Activated naive CD8-positive, alpha-beta T cell treated with anti-CD3 and anti-CD28 coated beads for 36 hours (primary cell): ENCODE results near the gene ZNF784. TPM values are rescaled to one million over a fixed set of nuclear protein-coding genes. Genes with fewer than 3 reads are reported as not detected.

Source experiments
- DNase-seq: peaks from one replicate; pipeline ENCODE4 v3.0.0; 2021
- H3K27ac Mint-ChIP-seq: one replicate; pipeline ENCODE4 v1.8.0; 2022; ENCODE audit warnings: mild to moderate bottlenecking, moderate library complexity, mixed read lengths
- H3K27me3 Mint-ChIP-seq: one replicate; pipeline ENCODE4 v1.8.0; 2022; ENCODE audit warnings: mild to moderate bottlenecking, mixed read lengths
- H3K36me3 Mint-ChIP-seq: one replicate; pipeline ENCODE4 v1.8.0; 2021; ENCODE audit warnings: mild to moderate bottlenecking, mixed read lengths
- H3K4me1 Mint-ChIP-seq: one replicate; pipeline ENCODE4 v1.8.0; 2021; ENCODE audit warnings: mixed read lengths
- H3K4me3 Mint-ChIP-seq: one replicate; pipeline ENCODE4 v1.8.0; 2022; ENCODE audit warnings: mild to moderate bottlenecking, moderate library complexity, mixed read lengths
- H3K9me3 Mint-ChIP-seq: one replicate; pipeline ENCODE4 v1.8.0; 2022; ENCODE audit warnings: mixed read lengths
- total RNA-seq, 2 experiments: library from RNA; stranded (reverse); gene quantifications; one replicate each; pipeline ENCODE4 v1.2.3, GENCODE V29; 2021

The ZNF784 gene
- total RNA-seq, 2 experiments from 2014 or later: 3.7 to 3.9 TPM

GRCh38 chr19:55611983-55612645 is 12.3 kb downstream of the ZNF784 start:
- Mint-ChIP-seq H3K9me3 (no peaks in the 10 kb centered on the region), H3K4me3 (no peak overlapping the region), H3K36me3 (peaks cover 24% of the 10 kb centered on the region), H3K27me3 (no peaks in the 10 kb centered on the region), H3K27ac (no peak overlapping the region), H3K4me1 (peaks cover 29% of the 10 kb centered on the region)
- DNase-seq: no peak

DNA sequence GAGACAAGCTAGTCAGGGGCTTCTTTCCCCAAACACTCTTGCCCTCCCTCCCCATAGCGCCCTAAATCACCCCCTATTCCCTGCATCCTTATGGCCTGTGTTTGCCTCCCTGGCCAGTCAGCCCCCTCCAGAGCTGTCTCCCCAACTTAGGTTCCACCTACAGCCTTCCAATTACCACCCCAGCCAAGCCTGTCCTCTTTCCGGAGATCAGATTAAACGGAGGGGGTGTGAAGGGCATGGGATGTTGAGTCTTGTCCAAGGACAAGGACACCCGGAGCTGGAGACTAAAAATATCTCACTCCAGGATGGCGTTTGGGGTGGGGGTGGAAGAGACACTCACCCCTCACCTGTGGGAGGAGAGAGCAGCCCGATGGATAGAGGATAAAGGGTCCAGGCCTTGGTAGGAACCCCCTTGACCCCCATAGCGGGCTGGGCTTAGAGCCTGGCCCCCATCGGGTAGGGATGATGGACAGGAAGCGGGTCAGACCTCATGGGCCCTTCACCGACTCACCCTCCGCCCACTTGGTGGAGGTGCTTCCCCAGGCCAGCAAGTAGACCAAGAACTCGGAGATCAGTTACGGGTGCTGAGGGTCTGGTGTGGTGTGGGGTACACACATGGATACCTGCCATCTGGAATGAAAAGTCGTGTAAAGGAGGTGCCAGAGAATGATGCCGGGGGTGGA is 12.9 kb downstream of the ZNF784 start:
- no peak for DNase-seq

GRCh38 chr19:55609326-55609725 is 15.0 kb downstream of the ZNF784 start:
- Mint-ChIP-seq H3K27ac (peak overlapping the region; percentile 17), H3K4me1 (peaks cover 46% of the 10 kb centered on the region), H3K4me3 (no peak overlapping the region), H3K27me3 (no peaks in the 10 kb centered on the region), H3K9me3 (no peaks in the 10 kb centered on the region), H3K36me3 (peaks cover 25% of the 10 kb centered on the region)
- no peak for DNase-seq

More for the DNA sequence above, 12.9 kb downstream of the ZNF784 start:
- Mint-ChIP-seq H3K4me3 (no peak overlapping the region), H3K27ac (no peak overlapping the region), H3K36me3 (peaks cover 24% of the 10 kb centered on the region), H3K27me3 (no peaks in the 10 kb centered on the region), H3K4me1 (peaks cover 36% of the 10 kb centered on the region), H3K9me3 (no peaks in the 10 kb centered on the region)

DNA sequence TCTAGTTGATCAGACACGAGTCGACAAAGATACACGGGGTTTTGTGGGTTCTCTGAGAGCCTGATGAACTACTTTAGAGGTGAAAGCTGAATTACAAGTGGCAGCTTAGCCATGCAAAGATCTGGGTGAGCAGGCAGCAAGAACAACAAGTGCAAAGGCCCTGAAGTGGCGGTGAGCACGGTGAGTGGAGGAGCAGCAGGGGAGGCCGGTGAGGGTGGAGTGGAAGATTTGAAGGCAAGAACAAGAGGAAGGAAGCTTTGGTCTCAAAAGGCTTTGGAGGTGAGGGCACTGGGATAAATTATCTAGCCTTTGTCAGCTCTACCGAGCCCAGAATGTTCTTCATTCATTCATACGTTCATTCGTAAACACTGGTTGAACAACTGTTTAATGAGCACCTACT is 17.5 kb downstream of the ZNF784 start:
- Mint-ChIP-seq H3K4me3 (peak overlapping the region; percentile 92), H3K36me3 (peaks cover 27% of the 10 kb centered on the region), H3K27me3 (no peaks in the 10 kb centered on the region), H3K4me1 (peaks cover 50% of the 10 kb centered on the region), H3K27ac (peak overlapping the region; percentile 92), H3K9me3 (no peaks in the 10 kb centered on the region)
- no peak for DNase-seq

DNA sequence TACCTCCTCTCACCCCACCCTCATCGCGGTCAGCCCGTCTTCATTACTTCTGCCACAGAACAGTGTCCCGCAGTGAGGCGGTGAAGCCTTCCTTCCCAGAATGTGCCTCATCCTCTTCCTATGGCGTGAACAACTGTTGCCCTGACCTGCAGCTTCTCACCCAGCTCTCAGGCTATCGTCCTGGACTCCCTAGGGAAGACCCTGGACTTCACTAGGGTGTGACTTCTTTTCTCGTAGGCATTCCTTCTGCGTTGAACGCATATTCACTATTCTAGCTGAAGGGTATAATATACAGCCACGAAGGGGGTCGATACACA is 17.9 kb downstream of the ZNF784 start:
- H3K36me3 Mint-ChIP-seq: peaks cover 27% of the 10 kb centered on the region

GRCh38 chr19:55605637-55606470 is 18.5 kb downstream of the ZNF784 start, which contains the start of gene ZNF865:
ZNF865 (plus strand) TSS chr19:55605647; CDS start chr19:55613619, 7,972 bp downstream.
- H3K4me3 Mint-ChIP-seq: peak within 1 kb of the TSS; percentile 92
- peak; percentile 69 for DNase-seq
- no peaks in the 10 kb centered on the region for H3K9me3 Mint-ChIP-seq
- peak within 1 kb of the TSS; percentile 96 for H3K27ac Mint-ChIP-seq
- peaks cover 27% of the 10 kb centered on the region for H3K36me3 Mint-ChIP-seq
- peaks cover 47% of the 10 kb centered on the region for H3K4me1 Mint-ChIP-seq
- no peaks in the 10 kb centered on the region for H3K27me3 Mint-ChIP-seq

More for the DNA sequence above, 17.9 kb downstream of the ZNF784 start:
- H3K27ac Mint-ChIP-seq: peak overlapping the region; percentile 92
- H3K4me1 Mint-ChIP-seq: peaks cover 48% of the 10 kb centered on the region
- peak overlapping the region; percentile 92 for H3K4me3 Mint-ChIP-seq
- no peaks in the 10 kb centered on the region for H3K9me3 Mint-ChIP-seq
- no peaks in the 10 kb centered on the region for H3K27me3 Mint-ChIP-seq
- DNase-seq: no peak

DNA sequence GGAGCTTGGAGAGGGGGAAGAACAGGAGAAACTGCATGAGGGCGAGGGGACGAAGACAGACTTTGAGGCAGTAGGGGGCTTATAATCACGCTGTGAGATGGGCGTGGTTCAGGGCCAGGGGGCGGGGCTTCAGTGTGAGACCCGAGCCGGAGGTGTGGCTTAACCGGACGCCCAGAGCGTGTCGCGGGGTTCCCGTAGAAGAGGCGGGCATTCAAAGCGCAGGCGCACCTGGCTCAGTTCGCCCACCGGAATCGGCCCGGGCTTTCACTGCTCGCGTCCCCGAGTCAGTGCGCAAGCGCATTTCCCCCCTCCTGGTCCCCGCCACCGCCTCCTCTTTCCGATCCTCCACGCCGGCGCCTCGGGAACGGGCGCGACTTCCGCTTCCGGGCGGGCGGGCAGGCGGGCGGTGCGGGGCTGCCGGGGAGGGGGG is 19.1 kb downstream of the ZNF784 start:
- no peaks in the 10 kb centered on the region for H3K27me3 Mint-ChIP-seq
- peaks cover 43% of the 10 kb centered on the region for H3K4me1 Mint-ChIP-seq
- peak overlapping the region; percentile 88 for H3K4me3 Mint-ChIP-seq
- DNase-seq: peak; percentile 100
- peak overlapping the region; percentile 96 for H3K27ac Mint-ChIP-seq
- peaks cover 27% of the 10 kb centered on the region for H3K36me3 Mint-ChIP-seq
- H3K9me3 Mint-ChIP-seq: no peaks in the 10 kb centered on the region

GRCh38 chr19:55603581-55604292 is 20.6 kb downstream of the ZNF784 start:
- no peaks in the 10 kb centered on the region for H3K27me3 Mint-ChIP-seq
- DNase-seq: no peak
- H3K4me3 Mint-ChIP-seq: peak overlapping the region; percentile 88
- peaks cover 20% of the 10 kb centered on the region for H3K36me3 Mint-ChIP-seq
- peaks cover 1% of the 10 kb centered on the region for H3K9me3 Mint-ChIP-seq
- peaks cover 38% of the 10 kb centered on the region for H3K4me1 Mint-ChIP-seq
- H3K27ac Mint-ChIP-seq: peak overlapping the region; percentile 96

DNA sequence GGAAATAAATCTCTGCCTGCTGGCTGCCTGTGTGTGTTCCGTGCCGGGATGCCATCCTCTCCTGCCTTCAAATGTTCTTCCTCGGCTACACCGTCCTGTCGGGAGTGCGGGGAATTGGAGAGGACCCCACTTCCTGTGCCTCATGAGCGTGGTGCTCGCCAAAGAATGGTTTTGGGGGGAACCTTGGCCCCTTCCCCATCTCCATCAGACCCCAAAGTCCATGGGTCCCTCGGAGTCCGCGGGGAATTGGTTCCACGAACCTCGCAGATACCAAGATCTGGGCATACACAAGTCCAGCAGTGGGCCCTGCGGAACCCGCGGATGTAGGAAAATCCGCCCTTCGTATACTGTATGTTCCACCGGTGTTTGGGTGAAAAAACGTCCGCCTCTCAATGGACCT is 21.3 kb downstream of the ZNF784 start:
- Mint-ChIP-seq H3K27ac (peak overlapping the region; percentile 57), H3K36me3 (peaks cover 20% of the 10 kb centered on the region), H3K4me3 (no peak overlapping the region), H3K27me3 (no peaks in the 10 kb centered on the region), H3K9me3 (peaks cover 3% of the 10 kb centered on the region), H3K4me1 (peaks cover 39% of the 10 kb centered on the region)
- no peak for DNase-seq

DNA sequence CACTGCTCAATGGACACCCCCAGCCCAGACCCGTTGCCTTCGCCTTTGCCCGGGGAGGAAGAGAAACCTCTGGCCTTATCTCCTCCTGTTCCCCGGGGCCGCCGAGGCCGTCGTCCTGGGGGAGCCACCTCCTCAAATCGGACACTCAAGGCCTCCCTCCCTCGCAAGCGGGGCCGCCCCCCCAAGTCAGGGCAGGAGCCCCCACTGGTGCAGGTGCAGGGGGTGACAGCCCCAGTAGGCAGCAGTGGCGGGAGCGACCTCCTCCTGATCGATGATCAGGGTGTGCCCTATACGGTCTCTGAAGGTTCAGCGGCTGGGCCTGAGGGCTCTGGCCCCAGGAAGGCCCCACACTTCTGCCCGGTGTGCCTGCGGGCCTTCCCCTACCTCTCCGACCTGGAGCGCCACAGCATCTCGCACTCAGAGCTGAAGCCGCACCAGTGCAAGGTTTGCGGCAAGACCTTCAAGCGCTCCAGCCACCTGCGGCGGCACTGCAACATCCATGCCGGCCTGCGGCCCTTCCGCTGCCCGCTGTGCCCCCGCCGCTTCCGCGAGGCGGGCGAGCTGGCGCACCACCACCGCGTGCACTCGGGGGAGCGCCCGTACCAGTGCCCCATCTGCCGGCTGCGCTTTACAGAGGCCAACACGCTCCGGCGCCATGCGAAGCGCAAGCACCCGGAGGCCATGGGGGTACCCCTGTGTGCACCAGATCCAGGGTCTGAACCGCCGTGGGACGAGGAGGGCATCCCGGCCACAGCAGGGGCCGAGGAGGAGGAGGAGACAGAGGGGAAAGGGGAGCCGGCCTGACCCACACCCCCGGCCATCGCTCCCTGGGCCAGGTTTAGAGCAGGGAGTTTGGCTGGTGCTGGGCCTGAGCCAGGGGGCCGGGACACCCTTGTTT is 22.0 kb downstream of the ZNF784 start:
- Mint-ChIP-seq H3K36me3 (peaks cover 18% of the 10 kb centered on the region), H3K9me3 (peaks cover 3% of the 10 kb centered on the region), H3K27me3 (no peaks in the 10 kb centered on the region), H3K4me3 (no peak overlapping the region), H3K4me1 (peaks cover 36% of the 10 kb centered on the region), H3K27ac (no peak overlapping the region)
- DNase-seq: no peak

DNA sequence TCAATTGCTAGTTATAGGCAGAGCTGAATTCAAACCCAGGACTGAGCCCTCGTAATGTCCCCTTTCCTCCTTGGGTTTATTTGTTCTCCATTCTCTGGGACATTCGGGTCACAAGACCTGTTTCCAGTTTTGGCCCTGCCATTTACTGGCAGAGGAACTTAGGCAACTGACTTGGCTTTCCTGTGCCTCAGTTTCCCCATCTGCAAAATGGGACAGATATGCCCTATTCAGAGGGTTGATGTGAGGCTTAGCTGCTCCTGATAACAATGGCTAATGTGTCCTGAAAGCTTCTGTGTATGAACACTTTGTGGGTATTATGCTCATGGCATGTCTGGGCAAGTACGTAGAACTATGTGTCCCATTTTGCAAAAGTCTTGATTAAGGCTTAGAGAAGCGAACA is 23.3 kb downstream of the ZNF784 start:
- DNase-seq: no peak
- no peaks in the 10 kb centered on the region for H3K27me3 Mint-ChIP-seq
- peaks cover 26% of the 10 kb centered on the region for H3K4me1 Mint-ChIP-seq
- peaks cover 25% of the 10 kb centered on the region for H3K36me3 Mint-ChIP-seq
- H3K9me3 Mint-ChIP-seq: peaks cover 3% of the 10 kb centered on the region
- H3K4me3 Mint-ChIP-seq: peak overlapping the region; percentile 80
- peak overlapping the region; percentile 73 for H3K27ac Mint-ChIP-seq

GRCh38 chr19:55600662-55601028 is 23.7 kb downstream of the ZNF784 start:
- peaks cover 29% of the 10 kb centered on the region for H3K36me3 Mint-ChIP-seq
- H3K27ac Mint-ChIP-seq: peak overlapping the region; percentile 73
- H3K4me3 Mint-ChIP-seq: peak overlapping the region; percentile 80
- no peak for DNase-seq
- no peaks in the 10 kb centered on the region for H3K27me3 Mint-ChIP-seq
- peaks cover 25% of the 10 kb centered on the region for H3K4me1 Mint-ChIP-seq
- peaks cover 3% of the 10 kb centered on the region for H3K9me3 Mint-ChIP-seq

DNA sequence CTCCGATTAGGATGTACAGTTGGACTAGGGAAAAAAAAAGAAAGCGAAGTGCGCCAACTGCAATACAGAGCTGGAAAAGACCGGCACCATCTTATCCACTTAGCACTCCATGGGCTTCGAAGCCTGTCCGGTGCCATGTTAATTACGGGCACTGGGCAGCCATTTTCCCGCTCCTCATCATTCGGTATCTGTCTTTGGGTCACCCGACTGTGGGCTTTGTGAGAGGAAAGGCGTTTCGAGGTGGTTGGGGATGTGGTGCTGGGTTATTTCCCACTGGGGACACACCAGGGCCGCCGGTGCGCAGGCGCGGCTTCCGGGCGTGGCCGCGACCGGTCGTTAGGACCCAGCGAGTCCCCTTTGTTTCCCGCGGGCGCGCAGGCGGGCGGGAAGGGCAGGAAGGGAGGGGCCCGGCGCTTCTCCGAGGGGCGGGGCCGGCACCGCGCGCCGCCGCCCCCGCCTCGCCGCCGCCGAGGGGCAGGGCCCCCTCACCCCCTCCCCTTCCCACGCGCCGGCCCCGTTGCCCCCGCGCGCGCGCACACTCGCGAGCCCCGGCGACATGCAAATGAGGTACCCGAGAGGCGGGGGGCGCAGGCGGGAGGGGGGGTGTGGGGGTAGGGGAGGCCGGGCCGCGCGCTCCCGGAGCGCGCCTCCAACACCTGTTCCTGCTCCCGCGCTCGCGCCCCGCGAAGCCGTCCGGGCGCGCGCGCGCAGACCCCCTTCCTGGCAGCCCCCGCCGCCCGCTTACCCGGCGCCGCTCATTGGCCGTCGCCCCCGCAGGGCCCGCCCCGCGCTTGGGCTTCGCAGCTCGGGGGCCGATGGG is 24.3 kb downstream of the ZNF784 start, which contains the start of gene ZNF524:
Gene ZNF524, plus strand, starts transcription at position 447 of the 820 bp plus-strand sequence. CDS start 1,825 bp downstream, outside the sequence.
- peaks cover 35% of the 10 kb centered on the region for H3K36me3 Mint-ChIP-seq
- H3K9me3 Mint-ChIP-seq: peaks cover 3% of the 10 kb centered on the region
- peaks cover 25% of the 10 kb centered on the region for H3K4me1 Mint-ChIP-seq
- H3K27me3 Mint-ChIP-seq: no peaks in the 10 kb centered on the region
- peak within 1 kb of the TSS; percentile 98 for H3K4me3 Mint-ChIP-seq
- DNase-seq: peak; percentile 90
- H3K27ac Mint-ChIP-seq: peak within 1 kb of the TSS; percentile 100
